ENCODE data around the gene ARHGAP8.

The ARHGAP8 gene

DNA sequence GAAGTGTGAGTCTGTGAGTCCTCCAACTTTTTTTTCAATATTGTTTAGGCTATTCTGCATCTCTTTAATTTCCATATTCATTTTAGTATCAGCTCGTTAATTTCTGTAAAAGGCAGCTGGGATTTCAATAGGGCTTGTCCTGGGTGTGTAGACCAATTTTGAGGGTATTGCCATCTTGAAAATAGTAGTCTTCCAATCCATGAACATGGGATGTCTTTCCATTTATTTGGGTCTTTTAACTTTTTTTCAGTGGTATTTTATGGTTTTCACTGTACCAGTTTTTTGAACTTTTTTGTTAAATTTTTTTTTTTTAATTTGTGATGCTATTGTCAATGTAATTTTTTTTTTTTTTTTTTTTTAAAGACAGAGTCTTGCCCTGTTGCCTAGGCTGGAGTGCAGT, 79.5 kb downstream of the ARHGAP8 start:
- H3K9me3 Mint-ChIP-seq: peaks cover 5% of the 10 kb centered on the region
- H3K4me3 Mint-ChIP-seq: no peak overlapping the region
- peaks cover 5% of the 10 kb centered on the region for H3K4me1 Mint-ChIP-seq
- DNase-seq (ENCODE audit: low spot score in 2 of 2): no peak
- H3K27ac Mint-ChIP-seq: no peak overlapping the region
- no peaks in the 10 kb centered on the region for H3K36me3 Mint-ChIP-seq
- ATAC-seq: no peak

DNA sequence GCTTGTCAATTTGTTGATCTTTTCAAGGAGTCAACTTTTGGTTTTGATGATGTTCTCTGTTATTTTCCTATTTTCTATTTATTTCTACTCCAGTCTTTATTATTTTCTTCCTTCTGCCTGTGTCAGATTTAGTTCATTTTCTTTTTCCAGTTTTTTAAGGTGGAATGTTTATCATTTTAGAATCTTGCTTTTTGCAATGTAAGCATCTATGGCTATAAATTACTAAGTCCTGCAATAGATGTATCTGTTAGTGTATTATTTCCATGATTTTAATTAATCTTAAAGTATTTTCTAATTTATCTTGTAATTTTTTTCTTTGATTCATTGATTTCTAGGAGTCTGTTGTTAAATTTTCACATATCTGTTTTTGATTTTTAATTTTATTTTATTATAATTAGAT, 81.7 kb downstream of the ARHGAP8 start:
- no peaks in the 10 kb centered on the region for H3K4me1 Mint-ChIP-seq
- H3K9me3 Mint-ChIP-seq: peaks cover 5% of the 10 kb centered on the region
- no peak overlapping the region for H3K27ac Mint-ChIP-seq
- no peaks in the 10 kb centered on the region for H3K36me3 Mint-ChIP-seq
- no peak for DNase-seq (ENCODE audit: low spot score in 2 of 2)
- H3K4me3 Mint-ChIP-seq: no peak overlapping the region
- ATAC-seq: no peak

DNA sequence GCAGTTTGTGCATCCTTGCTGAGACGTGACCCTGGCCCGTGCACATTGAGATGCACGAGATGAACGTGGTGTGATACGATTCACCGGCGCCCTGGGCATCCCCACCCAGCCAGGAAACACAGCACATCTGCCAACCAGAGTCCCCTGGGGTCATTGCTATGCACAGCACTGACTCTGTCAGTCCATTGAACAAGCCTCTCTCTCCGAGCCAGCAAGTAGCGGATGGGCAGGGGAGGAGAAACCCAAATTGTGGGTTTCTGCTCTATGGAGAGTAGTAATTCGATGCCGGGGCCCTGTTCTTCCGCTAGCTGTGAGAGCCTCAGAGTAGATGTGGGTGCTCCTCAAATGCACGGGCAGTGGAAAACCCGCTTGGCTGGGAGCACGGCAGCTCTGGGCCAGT, 85.1 kb downstream of the ARHGAP8 start:
- Mint-ChIP-seq H3K27ac (no peak overlapping the region), H3K9me3 (peaks cover 5% of the 10 kb centered on the region), H3K36me3 (no peaks in the 10 kb centered on the region), H3K4me1 (no peaks in the 10 kb centered on the region), H3K4me3 (no peak overlapping the region)
- ATAC-seq: no peak
- no peak for DNase-seq (ENCODE audit: low spot score in 2 of 2)

DNA sequence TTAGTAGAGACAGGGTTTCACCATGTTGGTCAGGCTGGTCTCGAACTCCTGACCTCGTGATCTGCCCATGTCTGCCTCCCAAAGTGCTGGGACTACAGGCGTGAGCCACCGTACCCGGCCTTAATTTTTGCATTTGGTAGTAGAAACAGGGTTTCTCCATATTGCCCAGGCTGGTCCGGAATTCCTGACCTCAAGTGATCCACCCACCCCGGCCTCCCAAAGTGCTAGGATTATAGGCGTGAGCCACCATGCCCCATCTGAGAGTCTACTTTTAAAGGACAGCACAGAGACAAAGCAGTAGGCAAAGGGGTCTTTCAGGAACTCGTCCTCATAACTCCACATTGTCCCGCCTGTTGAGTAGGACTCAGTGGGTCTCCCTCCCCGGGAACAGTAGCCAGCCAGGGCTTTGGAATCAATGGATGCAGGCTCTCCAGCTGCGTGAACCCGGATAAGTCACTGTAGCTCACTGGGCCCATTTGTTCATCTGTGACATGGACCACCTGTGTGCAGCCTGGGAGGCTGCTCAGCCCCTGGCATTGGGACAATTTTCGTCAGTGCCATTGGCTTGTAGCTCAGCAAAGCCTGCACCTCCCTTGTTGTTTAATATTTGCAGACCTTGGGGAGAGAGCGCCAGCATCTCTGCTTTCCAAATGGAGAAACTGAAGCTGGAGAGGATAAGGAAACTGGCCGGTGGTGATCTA, 86.1 kb downstream of the ARHGAP8 start:
- no peak overlapping the region for H3K4me3 Mint-ChIP-seq
- H3K27ac Mint-ChIP-seq: no peak overlapping the region
- no peaks in the 10 kb centered on the region for H3K36me3 Mint-ChIP-seq
- H3K4me1 Mint-ChIP-seq: no peaks in the 10 kb centered on the region
- no peak for ATAC-seq
- DNase-seq (ENCODE audit: low spot score in 2 of 2): no peak
- peaks cover 5% of the 10 kb centered on the region for H3K9me3 Mint-ChIP-seq

DNA sequence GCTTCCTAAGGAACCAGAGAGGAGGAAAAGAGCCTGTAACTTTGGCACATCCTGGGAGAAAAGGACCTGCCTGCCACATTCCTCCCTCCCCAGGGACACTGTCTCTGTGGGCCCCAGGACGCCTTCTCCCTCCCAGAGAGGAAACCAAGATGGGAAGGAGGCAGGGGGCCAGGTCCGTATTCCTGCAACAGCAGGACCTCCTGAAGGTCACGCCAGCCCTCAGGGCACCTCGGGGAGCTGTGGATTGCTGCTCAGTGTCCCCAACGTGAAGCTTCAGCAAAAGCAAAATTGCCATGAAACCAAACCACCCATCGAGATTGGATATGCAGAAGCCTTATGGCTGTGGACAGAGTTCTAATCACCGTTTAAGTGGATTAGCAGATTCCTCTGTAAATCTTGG, 86.7 kb downstream of the ARHGAP8 start:
- H3K27ac Mint-ChIP-seq: no peak overlapping the region
- no peak overlapping the region for H3K4me3 Mint-ChIP-seq
- ATAC-seq (no peak), DNase-seq (ENCODE audit: low spot score in 2 of 2) (no peak)
- peaks cover 5% of the 10 kb centered on the region for H3K9me3 Mint-ChIP-seq
- no peaks in the 10 kb centered on the region for H3K4me1 Mint-ChIP-seq
- no peaks in the 10 kb centered on the region for H3K36me3 Mint-ChIP-seq

DNA sequence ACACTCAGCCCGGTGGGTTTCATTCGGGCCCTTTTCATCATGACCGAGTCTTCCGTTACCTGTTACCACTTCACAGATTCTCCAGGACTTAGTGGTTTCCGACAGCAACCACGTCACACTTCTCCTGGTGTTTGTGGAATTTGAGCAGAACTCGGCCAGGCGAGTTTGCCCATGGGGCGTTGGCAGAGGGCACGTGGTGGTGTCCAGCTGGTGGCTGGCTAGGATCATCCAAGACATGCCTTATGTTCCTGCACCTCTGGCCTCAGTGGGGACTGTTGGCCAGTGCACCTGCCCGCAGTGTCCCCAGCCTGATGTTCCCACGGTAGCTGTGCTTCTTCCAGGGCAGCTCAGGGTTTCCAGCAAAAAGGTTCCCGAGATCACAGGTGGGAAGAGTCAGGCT, 87.3 kb downstream of the ARHGAP8 start:
- Mint-ChIP-seq H3K4me1 (no peaks in the 10 kb centered on the region), H3K9me3 (peaks cover 5% of the 10 kb centered on the region), H3K36me3 (no peaks in the 10 kb centered on the region), H3K4me3 (no peak overlapping the region), H3K27ac (no peak overlapping the region)
- ATAC-seq (no peak), DNase-seq (ENCODE audit: low spot score in 2 of 2) (no peak)

DNA sequence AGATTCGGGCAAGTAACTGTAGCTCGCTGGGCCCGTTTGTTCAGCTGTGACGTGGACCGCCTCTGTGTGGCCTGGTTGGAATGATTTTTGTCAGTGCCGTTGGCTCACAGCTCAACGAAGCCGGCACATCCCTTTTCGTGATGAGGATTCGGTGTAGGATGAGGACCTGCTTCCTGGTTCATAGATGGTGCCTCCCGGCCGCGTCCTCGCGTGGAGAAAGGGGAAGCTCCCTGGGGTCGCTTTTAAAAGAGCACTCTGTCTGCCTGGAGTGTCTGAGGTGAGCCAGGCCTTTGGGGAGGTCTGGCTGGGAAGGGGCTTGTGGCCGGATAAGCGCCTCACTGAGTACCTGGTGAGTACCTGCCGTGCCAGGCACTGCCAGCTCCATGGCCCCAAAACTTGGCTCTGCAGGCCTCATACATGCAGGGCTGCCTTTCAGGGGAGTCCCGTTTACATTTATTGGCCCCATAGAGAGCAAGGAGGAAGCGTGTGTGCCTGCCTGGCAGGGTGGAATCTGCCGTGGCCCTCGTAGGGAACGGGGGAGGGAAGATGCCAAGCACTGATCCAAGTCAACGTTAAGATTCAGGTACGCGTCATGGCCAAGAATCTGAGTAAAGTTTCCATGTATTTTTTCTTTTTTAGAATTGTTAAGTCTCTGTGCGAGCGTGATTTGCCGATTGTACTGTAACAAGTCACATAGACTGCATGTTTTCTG, 88.4 kb downstream of the ARHGAP8 start:
- peaks cover 5% of the 10 kb centered on the region for H3K9me3 Mint-ChIP-seq
- H3K36me3 Mint-ChIP-seq: no peaks in the 10 kb centered on the region
- DNase-seq (ENCODE audit: low spot score in 2 of 2) (no peak), ATAC-seq (no peak)
- no peak overlapping the region for H3K27ac Mint-ChIP-seq
- no peak overlapping the region for H3K4me3 Mint-ChIP-seq
- no peaks in the 10 kb centered on the region for H3K4me1 Mint-ChIP-seq

DNA sequence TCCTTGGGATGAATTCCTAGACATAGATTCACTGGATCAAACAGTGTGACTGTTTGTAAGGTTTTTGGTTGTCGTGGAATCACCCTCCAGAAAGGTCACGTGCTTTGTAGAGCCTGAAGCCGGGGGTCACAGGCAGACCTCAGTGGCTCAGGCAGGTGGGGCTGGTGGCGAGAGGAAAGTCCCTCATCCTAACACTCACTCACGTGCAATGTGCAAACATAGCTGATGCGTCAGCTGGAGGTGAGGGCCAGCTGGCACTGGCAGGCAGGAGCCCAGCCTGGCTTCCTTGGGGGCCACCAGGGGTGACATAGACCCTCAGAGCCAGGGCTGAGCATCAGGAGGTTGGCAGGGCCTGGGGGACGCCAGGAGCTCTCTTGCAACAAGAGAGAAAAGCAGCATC, 90.0 kb downstream of the ARHGAP8 start:
- Mint-ChIP-seq H3K36me3 (no peaks in the 10 kb centered on the region), H3K9me3 (peaks cover 5% of the 10 kb centered on the region), H3K4me1 (no peaks in the 10 kb centered on the region), H3K4me3 (no peak overlapping the region), H3K27ac (no peak overlapping the region)
- no peak for DNase-seq (ENCODE audit: low spot score in 2 of 2)
- no peak for ATAC-seq

DNA sequence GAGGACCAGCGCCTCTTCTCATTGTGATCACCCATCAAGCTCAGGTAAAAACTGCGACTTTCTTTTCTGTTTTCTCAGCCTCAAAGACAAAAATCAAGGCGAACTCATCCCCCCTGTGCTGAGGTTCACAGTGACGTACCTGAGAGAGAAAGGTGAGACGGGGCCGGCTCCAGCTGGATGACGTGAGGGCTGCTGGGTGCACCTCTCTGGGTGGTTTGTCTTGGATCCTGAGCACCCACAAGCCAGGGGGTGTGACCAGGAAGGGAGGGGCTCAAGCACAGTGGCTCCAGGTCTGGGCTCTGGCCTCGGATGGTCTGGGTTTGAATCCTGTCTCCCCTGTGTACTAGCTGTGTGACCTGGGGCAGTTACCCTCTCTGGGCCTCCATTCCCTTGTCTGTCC, 92.8 kb downstream of the ARHGAP8 start:
- H3K9me3 Mint-ChIP-seq: peaks cover 5% of the 10 kb centered on the region
- no peak overlapping the region for H3K27ac Mint-ChIP-seq
- no peaks in the 10 kb centered on the region for H3K4me1 Mint-ChIP-seq
- H3K4me3 Mint-ChIP-seq: no peak overlapping the region
- DNase-seq (ENCODE audit: low spot score in 2 of 2) (no peak), ATAC-seq (no peak)
- no peaks in the 10 kb centered on the region for H3K36me3 Mint-ChIP-seq

DNA sequence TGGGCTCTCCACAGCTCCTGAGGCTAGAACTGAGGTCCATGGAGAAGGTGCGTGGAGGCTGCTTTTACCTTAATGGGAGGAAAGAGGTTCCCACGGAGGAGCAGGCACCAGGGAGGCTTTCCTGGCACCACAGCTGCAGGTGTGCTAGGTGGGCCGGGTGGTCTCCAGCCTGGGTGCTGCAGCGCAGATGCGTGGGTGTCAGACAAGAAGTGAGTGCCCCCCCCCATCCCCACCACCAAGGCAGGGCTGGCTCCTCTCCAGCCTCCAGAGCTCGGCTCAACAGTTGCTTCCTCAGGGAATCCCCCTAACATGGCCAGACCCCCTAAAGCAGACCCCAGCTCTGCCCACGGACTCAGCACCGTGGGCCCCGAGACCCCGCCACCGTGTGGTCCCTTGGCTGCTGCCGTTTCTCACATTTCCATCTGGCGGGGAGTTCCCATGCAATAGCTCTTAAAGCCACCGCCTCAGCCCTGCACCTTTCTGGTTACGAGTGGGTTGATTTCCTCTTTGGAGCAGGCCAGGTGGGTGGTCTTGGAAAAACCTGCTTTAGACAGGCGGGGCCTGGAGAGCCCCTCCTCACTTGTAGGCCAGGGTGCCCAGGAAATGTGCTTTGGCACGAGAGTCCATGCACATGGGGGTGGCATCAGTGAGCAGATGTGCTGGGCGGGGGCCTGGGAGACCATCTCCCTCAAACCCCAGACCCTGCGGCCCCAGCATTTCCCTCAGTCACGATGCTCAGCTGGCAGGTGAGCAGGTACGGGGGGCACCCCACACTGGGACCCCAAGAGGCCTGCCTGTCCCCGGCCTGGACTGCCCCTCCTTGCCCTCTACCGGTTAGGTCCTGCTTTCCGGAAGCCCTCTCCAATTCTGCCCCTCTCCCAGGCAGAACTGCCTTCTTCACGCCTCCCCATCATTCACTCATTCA, 93.7 kb downstream of the ARHGAP8 start:
- ATAC-seq (no peak), DNase-seq (ENCODE audit: low spot score in 2 of 2) (no peak)
- Mint-ChIP-seq H3K4me1 (no peaks in the 10 kb centered on the region), H3K4me3 (no peak overlapping the region), H3K36me3 (no peaks in the 10 kb centered on the region), H3K27ac (no peak overlapping the region), H3K9me3 (peaks cover 5% of the 10 kb centered on the region)

DNA sequence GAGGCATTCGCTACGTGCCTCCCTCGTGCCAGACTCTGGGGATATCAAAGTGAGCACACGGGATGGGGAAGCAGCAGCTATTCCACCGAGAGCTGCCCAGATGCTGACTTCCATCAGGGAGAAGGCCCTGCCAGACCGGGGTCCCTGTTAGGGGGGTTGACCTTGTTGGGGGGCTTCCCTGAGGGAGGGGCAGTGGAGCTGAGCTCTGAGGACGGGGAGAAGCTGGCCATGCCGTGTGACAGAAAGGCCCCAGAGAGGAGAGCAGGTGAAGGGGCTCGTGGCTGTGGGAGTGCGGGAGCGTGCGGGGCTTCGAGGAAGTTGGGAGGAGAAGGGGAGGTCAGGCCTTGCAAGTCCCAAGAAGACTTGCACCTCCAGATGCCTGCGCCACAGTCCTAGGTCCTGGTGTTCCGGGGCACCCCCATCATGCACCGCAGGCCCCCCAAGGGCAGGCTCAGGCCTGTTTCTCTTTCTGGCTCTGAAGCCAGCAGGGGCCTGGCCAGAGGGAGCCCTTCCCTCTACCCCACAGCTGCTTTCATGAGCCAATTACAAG, 94.4 kb downstream of the ARHGAP8 start:
- H3K36me3 Mint-ChIP-seq: no peaks in the 10 kb centered on the region

DNA sequence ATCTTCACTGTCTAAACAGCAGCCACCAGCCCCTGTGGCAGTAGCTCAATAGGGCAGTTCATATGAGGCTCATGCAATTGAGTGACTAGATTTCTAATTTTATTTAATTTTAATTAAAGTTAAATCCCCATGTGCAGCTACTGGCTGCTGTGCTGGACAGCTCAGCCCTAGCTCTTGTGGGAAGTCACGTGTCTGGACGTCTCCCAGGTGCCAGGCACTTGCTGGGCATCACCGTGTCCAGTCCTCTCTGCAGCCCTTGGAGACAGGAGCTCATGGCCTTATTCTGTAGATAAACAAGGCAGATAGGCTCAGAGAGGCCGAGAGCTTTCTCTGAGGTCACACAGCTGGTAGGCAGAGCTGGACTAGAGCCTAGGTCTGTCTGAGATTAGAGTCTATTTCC, 95.0 kb downstream of the ARHGAP8 start:
- H3K36me3 Mint-ChIP-seq: no peaks in the 10 kb centered on the region
- no peak for ATAC-seq
- H3K4me1 Mint-ChIP-seq: peaks cover 2% of the 10 kb centered on the region
- no peak for DNase-seq (ENCODE audit: low spot score in 2 of 2)
- no peak overlapping the region for H3K4me3 Mint-ChIP-seq
- H3K9me3 Mint-ChIP-seq: peaks cover 5% of the 10 kb centered on the region
- no peak overlapping the region for H3K27ac Mint-ChIP-seq

More for the DNA sequence above, 94.4 kb downstream of the ARHGAP8 start:
- Mint-ChIP-seq H3K9me3 (peaks cover 5% of the 10 kb centered on the region), H3K4me1 (no peaks in the 10 kb centered on the region), H3K4me3 (no peak overlapping the region), H3K27ac (no peak overlapping the region)
- ATAC-seq (no peak), DNase-seq (ENCODE audit: low spot score in 2 of 2) (no peak)

DNA sequence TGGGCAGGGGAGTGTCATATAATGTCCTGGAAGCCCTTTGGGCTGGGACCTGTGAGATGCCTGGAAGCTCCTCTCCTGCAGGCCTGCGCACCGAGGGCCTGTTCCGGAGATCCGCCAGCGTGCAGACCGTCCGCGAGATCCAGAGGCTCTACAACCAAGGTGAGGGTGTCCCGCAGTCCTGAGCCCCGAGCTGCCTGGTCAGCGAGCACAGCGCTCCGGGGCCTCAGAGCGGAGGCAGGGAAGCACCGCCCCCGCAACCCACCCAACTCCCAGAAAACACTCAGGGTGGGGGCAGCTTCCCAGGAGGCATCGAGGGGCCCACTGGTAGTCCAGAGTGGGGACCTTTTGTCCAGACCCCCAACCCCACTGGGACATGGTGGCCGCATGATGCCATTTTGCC, 95.5 kb downstream of the ARHGAP8 start:
- peaks cover 5% of the 10 kb centered on the region for H3K9me3 Mint-ChIP-seq

DNA sequence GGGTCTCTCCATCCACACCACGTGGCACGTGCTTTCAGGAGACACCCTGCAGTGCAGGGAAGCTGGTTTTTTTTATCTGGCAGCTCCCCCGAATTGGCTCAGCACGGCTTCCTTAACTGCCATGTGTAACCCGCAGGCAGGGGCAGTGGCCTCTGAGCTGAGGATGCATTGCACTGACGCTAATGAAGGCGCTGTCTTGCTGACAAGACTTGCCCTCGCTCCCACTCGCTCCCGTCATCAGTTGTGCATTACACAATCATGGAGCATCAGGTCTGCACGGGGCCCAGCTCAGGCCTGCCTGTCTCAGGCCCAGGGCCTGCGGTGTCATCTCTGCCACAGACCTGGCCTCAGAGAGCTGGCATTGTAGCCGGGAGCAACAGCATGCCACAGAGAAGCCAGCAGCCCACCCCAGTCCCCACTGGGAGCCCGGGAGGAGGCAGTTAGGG, 95.9 kb downstream of the ARHGAP8 start:
- Mint-ChIP-seq H3K4me1 (peaks cover 5% of the 10 kb centered on the region), H3K27ac (no peak overlapping the region), H3K4me3 (no peak overlapping the region), H3K9me3 (peaks cover 5% of the 10 kb centered on the region), H3K36me3 (no peaks in the 10 kb centered on the region)
- DNase-seq (ENCODE audit: low spot score in 2 of 2): no peak
- no peak for ATAC-seq

More for the DNA sequence above, 95.5 kb downstream of the ARHGAP8 start:
- DNase-seq (ENCODE audit: low spot score in 2 of 2) (no peak), ATAC-seq (no peak)
- H3K27ac Mint-ChIP-seq: no peak overlapping the region
- H3K36me3 Mint-ChIP-seq: no peaks in the 10 kb centered on the region
- peaks cover 5% of the 10 kb centered on the region for H3K4me1 Mint-ChIP-seq
- H3K4me3 Mint-ChIP-seq: no peak overlapping the region

DNA sequence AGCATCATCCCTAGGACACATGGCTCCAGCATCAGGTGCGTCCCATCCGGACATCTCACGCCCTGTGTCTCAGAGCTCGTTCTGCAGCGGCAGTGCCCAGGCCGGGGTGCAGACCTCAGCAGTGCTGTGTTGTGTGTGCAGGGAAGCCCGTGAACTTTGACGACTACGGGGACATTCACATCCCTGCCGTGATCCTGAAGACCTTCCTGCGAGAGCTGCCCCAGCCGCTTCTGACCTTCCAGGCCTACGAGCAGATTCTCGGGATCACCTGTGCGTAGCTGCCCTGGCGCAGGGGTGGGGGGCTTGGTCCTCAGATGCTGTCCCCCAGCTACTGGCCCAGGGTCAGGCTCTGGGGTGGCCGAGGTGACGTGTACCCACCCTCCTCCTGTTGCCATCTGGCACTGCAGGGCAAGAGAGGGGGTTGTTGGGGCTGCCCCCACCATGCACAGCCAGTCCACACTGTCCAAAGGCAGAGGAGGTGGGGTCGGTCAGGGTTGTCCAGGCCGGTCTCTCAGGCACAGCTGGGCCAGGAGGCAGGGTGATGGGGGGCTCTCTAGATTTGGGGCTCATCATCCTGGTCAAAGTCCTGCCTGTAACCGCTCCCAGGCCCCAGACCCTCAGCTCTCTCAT, 96.5 kb downstream of the ARHGAP8 start:
- Mint-ChIP-seq H3K4me1 (peaks cover 5% of the 10 kb centered on the region), H3K9me3 (peaks cover 5% of the 10 kb centered on the region), H3K4me3 (no peak overlapping the region), H3K36me3 (no peaks in the 10 kb centered on the region), H3K27ac (no peak overlapping the region)
- DNase-seq (ENCODE audit: low spot score in 2 of 2): no peak
- no peak for ATAC-seq
